Measurements from ENCODE around the gene WWOX.

- TF ChIP-seq POLR2A (IDR thresholded peaks at IDR 0.05; ENCODE audit: low read length) (no peak), GATA1 (IDR thresholded peaks at IDR 0.05; ENCODE audit: low read depth, low read length) (no peak)
These were observed 1096.5 kb downstream of the WWOX start for GRCh38 chr16:79195938-79196337.
